Duodenal mucosa (tissue), 2 donors: Measurements from ENCODE around the gene PLEKHA7.

Source experiments
- H3K27ac ChIP-seq: one replicate; pipeline ENCODE4 v1.7.0; 2013; ENCODE audit warnings: low read depth, low read length
- H3K27me3 ChIP-seq, 2 donors: one replicate each; pipeline ENCODE4 v1.7.0; 2013; ENCODE audit warnings: low read length in 2 of 2, control low read depth in 1 of 2; ENCODE audit not compliant: insufficient read depth in 2 of 2, control insufficient read depth in 1 of 2
- H3K36me3 ChIP-seq, 2 donors: one replicate each; pipeline ENCODE4 v1.7.0; 2013; ENCODE audit warnings: low read length in 2 of 2, control low read depth in 1 of 2; ENCODE audit not compliant: insufficient read depth in 2 of 2, control insufficient read depth in 1 of 2
- H3K4me1 ChIP-seq, 2 donors: one replicate each; pipeline ENCODE4 v1.7.0; 2013; ENCODE audit warnings: low read length in 2 of 2, control low read depth in 1 of 2; ENCODE audit not compliant: insufficient read depth in 2 of 2, control insufficient read depth in 1 of 2
- H3K4me3 ChIP-seq, 2 donors: one replicate each; pipeline ENCODE4 v1.7.0; 2013; ENCODE audit warnings: low read length in 2 of 2, low read depth in 1 of 2
- H3K9ac ChIP-seq, 2 donors: one replicate each; pipeline ENCODE4 v1.7.0; 2013; ENCODE audit warnings: low read length in 2 of 2, low read depth in 1 of 2
- H3K9me3 ChIP-seq, 2 donors: one replicate each; pipeline ENCODE4 v1.7.0; 2013; ENCODE audit warnings: low read length in 2 of 2, control low read depth in 1 of 2; ENCODE audit not compliant: control insufficient read depth in 1 of 2

PLEKHA7 gene

GRCh38 chr11:16773981-16774935 is 240.0 kb downstream of the PLEKHA7 start:
- H3K36me3 ChIP-seq: peaks cover 10 to 30% of the 10 kb centered on the region in 2 donors
- H3K27ac ChIP-seq: no peak overlapping the region
- H3K9ac ChIP-seq: no peak overlapping the region
- H3K9me3 ChIP-seq: no peaks in the 10 kb centered on the region
- H3K27me3 ChIP-seq: no peaks in the 10 kb centered on the region
- peaks cover 0 to 3% of the 10 kb centered on the region in 2 donors for H3K4me1 ChIP-seq
- no peak overlapping the region for H3K4me3 ChIP-seq

- Histone ChIP-seq H3K4me1 (no peaks in the 10 kb centered on the region), H3K27me3 (no peaks in the 10 kb centered on the region), H3K9me3 (no peaks in the 10 kb centered on the region), H3K36me3 (peaks cover 5 to 25% of the 10 kb centered on the region in 2 donors), H3K27ac (no peak overlapping the region), H3K4me3 (no peak overlapping the region), H3K9ac (no peak overlapping the region)
Observed at GRCh38 chr11:16772141-16772512, 242.1 kb downstream of the PLEKHA7 start.

- Histone ChIP-seq H3K27me3 (no peaks in the 10 kb centered on the region), H3K36me3 (peaks cover 5 to 23% of the 10 kb centered on the region in 2 donors), H3K27ac (no peak overlapping the region), H3K9ac (no peak overlapping the region), H3K4me3 (no peak overlapping the region), H3K9me3 (no peaks in the 10 kb centered on the region), H3K4me1 (no peaks in the 10 kb centered on the region)
Observed at GRCh38 chr11:16771350-16772140, 242.7 kb downstream of the PLEKHA7 start.

GRCh38 chr11:16770016-16770415 is 244.2 kb downstream of the PLEKHA7 start:
- no peaks in the 10 kb centered on the region for H3K27me3 ChIP-seq
- no peak overlapping the region for H3K4me3 ChIP-seq
- no peaks in the 10 kb centered on the region for H3K4me1 ChIP-seq
- no peak overlapping the region for H3K9ac ChIP-seq
- peaks cover 0 to 13% of the 10 kb centered on the region in 2 donors for H3K36me3 ChIP-seq
- H3K9me3 ChIP-seq: no peaks in the 10 kb centered on the region
- H3K27ac ChIP-seq: no peak overlapping the region

GRCh38 chr11:16769386-16769785 is 244.8 kb downstream of the PLEKHA7 start:
- H3K27me3 ChIP-seq: no peaks in the 10 kb centered on the region
- H3K27ac ChIP-seq: no peak overlapping the region

GRCh38 chr11:16767957-16768356 is 246.3 kb downstream of the PLEKHA7 start:
- H3K27ac ChIP-seq: no peak overlapping the region
- no peak overlapping the region for H3K4me3 ChIP-seq
- no peak overlapping the region for H3K9ac ChIP-seq
- H3K4me1 ChIP-seq: no peaks in the 10 kb centered on the region
- H3K27me3 ChIP-seq: no peaks in the 10 kb centered on the region
- peaks cover 0 to 7% of the 10 kb centered on the region in 2 donors for H3K36me3 ChIP-seq
- no peaks in the 10 kb centered on the region for H3K9me3 ChIP-seq

More at GRCh38 chr11:16769386-16769785, 244.8 kb downstream of the PLEKHA7 start:
- H3K4me1 ChIP-seq: no peaks in the 10 kb centered on the region
- no peak overlapping the region for H3K4me3 ChIP-seq
- H3K9me3 ChIP-seq: no peaks in the 10 kb centered on the region
- H3K36me3 ChIP-seq: peaks cover 0 to 13% of the 10 kb centered on the region in 2 donors
- no peak overlapping the region for H3K9ac ChIP-seq

- no peak overlapping the region for H3K27ac ChIP-seq
Observed at GRCh38 chr11:16767137-16767536, 247.1 kb downstream of the PLEKHA7 start.

GRCh38 chr11:16764888-16765287 is 249.3 kb downstream of the PLEKHA7 start:
- Histone ChIP-seq H3K4me3 (no peak overlapping the region), H3K9ac (no peak overlapping the region), H3K27ac (no peak overlapping the region), H3K9me3 (no peaks in the 10 kb centered on the region), H3K27me3 (no peaks in the 10 kb centered on the region), H3K36me3 (peaks cover 0 to 7% of the 10 kb centered on the region in 2 donors), H3K4me1 (no peaks in the 10 kb centered on the region)

More at GRCh38 chr11:16767137-16767536, 247.1 kb downstream of the PLEKHA7 start:
- no peak overlapping the region for H3K9ac ChIP-seq
- no peak overlapping the region for H3K4me3 ChIP-seq
- no peaks in the 10 kb centered on the region for H3K4me1 ChIP-seq
- H3K27me3 ChIP-seq: no peaks in the 10 kb centered on the region
- peaks cover 0 to 7% of the 10 kb centered on the region in 2 donors for H3K36me3 ChIP-seq
- H3K9me3 ChIP-seq: no peaks in the 10 kb centered on the region

GRCh38 chr11:16763746-16764145 is 250.5 kb downstream of the PLEKHA7 start:
- H3K27me3 ChIP-seq: no peaks in the 10 kb centered on the region
- no peaks in the 10 kb centered on the region for H3K9me3 ChIP-seq
- no peaks in the 10 kb centered on the region for H3K4me1 ChIP-seq
- peaks cover 0 to 7% of the 10 kb centered on the region in 2 donors for H3K36me3 ChIP-seq
- H3K4me3 ChIP-seq: no peak overlapping the region
- H3K9ac ChIP-seq: no peak overlapping the region
- no peak overlapping the region for H3K27ac ChIP-seq
